Ishikawa (cell line): ENCODE results near the gene TFIP11.

Source experiments
- CEBPB ChIP-seq: IDR thresholded peaks from 2 replicates; pipeline ENCODE4 v1.6.1; 2012
- CREB1 ChIP-seq: IDR thresholded peaks from 2 replicates; pipeline ENCODE4 v1.6.1; 2012; ENCODE audit warnings: low read depth
- EGR1 ChIP-seq: IDR thresholded peaks from 2 replicates; pipeline ENCODE4 v1.6.1; 2012
- EP300 ChIP-seq: IDR thresholded peaks from 2 replicates; pipeline ENCODE4 v1.6.1; 2012; ENCODE audit warnings: borderline replicate concordance
- FOXM1 ChIP-seq: IDR thresholded peaks from 2 replicates; pipeline ENCODE4 v1.6.1; 2012; ENCODE audit warnings: low read depth, borderline replicate concordance
- NFIC ChIP-seq: IDR thresholded peaks from 2 replicates; pipeline ENCODE4 v1.6.1; 2012
- RAD21 ChIP-seq: IDR thresholded peaks from 2 replicates; pipeline ENCODE4 v1.6.1; 2012; ENCODE audit warnings: low read depth
- TAF1 ChIP-seq: IDR thresholded peaks from 2 replicates; pipeline ENCODE4 v1.6.1; 2012; ENCODE audit warnings: low read depth, mild to moderate bottlenecking
- TCF12 ChIP-seq: IDR thresholded peaks from 2 replicates; pipeline ENCODE4 v1.6.1; 2012; ENCODE audit warnings: low read depth
- TEAD4 ChIP-seq: IDR thresholded peaks from 2 replicates; pipeline ENCODE4 v1.6.1; 2012
- YY1 ChIP-seq: IDR thresholded peaks from 2 replicates; pipeline ENCODE4 v1.6.1; 2012; ENCODE audit warnings: low read depth
- ZBTB7A ChIP-seq: IDR thresholded peaks from 2 replicates; pipeline ENCODE4 v1.6.1; 2012; ENCODE audit warnings: low read depth
- TF ChIP-seq, protein P1 (sequence below): IDR thresholded peaks from 2 replicates; pipeline ENCODE4 v1.6.1; 2012
- TF ChIP-seq, protein P2 (sequence below): IDR thresholded peaks from 2 replicates; pipeline ENCODE4 v1.6.1; 2012
- TF ChIP-seq, protein P3 (sequence below): IDR thresholded peaks from 2 replicates; pipeline ENCODE4 v1.6.1; 2012; ENCODE audit warnings: low read depth, mild to moderate bottlenecking

The TFIP11 gene

DNA sequence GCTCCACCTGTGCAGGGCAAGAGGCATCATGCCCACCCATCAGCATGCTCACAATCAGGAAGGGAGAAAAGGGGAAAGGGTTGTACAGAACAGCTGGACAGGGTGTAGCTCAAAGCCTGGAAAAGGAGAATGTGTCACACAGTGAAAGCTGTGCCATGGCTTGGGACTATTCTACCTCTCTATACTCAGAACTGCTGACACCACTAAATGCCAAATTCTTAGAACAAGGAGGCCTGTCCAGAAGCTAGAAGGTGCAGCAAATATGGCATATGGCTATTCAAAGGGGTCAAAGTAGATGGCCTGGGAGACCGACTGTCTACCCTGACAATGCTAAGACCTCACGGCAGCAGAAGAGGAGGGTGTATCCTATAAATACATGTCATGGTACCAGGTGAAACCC is 41.5 kb downstream of the TFIP11 start:
- TF ChIP-seq CREB1, result no peak
- no peak for TF ChIP-seq FOXM1
- no peak for TF ChIP-seq TAF1
- TF ChIP-seq, protein P1, sequence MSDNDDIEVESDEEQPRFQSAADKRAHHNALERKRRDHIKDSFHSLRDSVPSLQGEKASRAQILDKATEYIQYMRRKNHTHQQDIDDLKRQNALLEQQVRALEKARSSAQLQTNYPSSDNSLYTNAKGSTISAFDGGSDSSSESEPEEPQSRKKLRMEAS, result no peak
- no peak for TF ChIP-seq CEBPB
- TF ChIP-seq EP300, result no peak
- TF ChIP-seq TEAD4, result no peak
- TF ChIP-seq, protein P2, sequence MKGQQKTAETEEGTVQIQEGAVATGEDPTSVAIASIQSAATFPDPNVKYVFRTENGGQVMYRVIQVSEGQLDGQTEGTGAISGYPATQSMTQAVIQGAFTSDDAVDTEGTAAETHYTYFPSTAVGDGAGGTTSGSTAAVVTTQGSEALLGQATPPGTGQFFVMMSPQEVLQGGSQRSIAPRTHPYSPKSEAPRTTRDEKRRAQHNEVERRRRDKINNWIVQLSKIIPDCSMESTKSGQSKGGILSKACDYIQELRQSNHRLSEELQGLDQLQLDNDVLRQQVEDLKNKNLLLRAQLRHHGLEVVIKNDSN, result no peak
- no peak for TF ChIP-seq YY1
- TF ChIP-seq, protein P3, sequence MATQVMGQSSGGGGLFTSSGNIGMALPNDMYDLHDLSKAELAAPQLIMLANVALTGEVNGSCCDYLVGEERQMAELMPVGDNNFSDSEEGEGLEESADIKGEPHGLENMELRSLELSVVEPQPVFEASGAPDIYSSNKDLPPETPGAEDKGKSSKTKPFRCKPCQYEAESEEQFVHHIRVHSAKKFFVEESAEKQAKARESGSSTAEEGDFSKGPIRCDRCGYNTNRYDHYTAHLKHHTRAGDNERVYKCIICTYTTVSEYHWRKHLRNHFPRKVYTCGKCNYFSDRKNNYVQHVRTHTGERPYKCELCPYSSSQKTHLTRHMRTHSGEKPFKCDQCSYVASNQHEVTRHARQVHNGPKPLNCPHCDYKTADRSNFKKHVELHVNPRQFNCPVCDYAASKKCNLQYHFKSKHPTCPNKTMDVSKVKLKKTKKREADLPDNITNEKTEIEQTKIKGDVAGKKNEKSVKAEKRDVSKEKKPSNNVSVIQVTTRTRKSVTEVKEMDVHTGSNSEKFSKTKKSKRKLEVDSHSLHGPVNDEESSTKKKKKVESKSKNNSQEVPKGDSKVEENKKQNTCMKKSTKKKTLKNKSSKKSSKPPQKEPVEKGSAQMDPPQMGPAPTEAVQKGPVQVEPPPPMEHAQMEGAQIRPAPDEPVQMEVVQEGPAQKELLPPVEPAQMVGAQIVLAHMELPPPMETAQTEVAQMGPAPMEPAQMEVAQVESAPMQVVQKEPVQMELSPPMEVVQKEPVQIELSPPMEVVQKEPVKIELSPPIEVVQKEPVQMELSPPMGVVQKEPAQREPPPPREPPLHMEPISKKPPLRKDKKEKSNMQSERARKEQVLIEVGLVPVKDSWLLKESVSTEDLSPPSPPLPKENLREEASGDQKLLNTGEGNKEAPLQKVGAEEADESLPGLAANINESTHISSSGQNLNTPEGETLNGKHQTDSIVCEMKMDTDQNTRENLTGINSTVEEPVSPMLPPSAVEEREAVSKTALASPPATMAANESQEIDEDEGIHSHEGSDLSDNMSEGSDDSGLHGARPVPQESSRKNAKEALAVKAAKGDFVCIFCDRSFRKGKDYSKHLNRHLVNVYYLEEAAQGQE, result no peak
- TF ChIP-seq EGR1, result no peak
- TF ChIP-seq NFIC, result no peak
- TF ChIP-seq ZBTB7A, result no peak

DNA sequence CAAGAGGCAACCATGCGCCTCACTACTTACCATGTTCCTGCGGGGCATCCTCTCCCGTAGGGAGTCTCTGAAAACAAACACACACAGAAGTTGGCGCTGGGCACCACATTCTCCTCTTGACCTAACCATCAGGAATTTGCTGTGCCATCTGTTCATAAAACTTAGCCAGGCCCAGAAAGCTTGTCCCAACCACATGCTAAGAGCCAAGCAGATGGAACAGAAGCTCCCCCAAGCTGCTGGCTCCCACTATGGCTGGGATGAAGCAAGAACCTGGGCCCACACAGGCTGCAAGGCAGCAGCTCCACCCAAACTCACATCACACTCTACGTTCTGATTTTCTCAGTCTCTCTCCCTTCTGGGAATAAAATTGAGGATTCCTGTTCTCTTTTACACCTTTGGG is 46.1 kb downstream of the TFIP11 start:
- TF ChIP-seq RAD21 (no peak), TAF1 (no peak), EP300 (no peak), CREB1 (no peak), EGR1 (no peak)

DNA sequence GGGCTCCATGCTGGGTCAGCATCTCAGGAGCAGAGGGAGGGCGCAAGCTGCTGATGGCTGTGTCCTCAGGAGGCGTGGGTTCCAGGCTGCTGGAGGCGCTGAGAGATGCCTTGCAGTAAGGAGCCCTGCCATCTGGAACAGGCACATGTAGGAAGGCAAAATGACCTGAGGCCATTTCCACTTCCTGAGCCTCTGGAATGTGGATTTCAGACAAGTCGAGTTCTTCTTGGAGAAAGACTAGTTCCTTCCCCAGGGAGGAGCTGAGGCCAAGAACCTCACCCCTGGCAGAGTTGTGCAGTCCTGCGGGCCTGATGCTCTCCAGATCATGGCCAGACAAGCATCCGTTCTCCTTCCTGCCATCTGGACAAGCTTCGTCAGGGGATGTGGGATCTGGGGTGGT is 48.0 kb downstream of the TFIP11 start:
- TF ChIP-seq ZBTB7A (no peak), CEBPB (no peak), CREB1 (no peak), NFIC (no peak)
- TF ChIP-seq, protein P1, result no peak
- TF ChIP-seq, protein P3, result no peak

DNA sequence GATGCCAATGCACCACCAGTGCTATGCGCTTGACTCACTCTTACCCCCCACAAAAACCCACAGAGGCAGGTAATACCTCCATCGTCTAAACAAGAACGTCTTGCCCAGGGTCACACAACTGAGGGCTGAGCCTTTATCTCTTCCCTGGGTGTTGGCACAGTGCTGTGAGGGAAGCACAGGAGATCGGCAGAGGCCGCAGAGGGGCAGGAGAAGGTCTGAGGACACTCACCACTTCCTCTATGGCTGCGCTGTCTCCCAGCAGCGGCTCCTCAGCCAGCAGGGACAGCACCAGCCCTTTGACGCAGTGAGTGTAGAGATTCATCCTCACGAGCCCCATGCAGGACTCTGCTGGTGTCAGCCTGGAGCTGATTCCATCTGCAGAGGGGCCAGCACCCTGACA is 48.6 kb downstream of the TFIP11 start:
- no peak for TF ChIP-seq FOXM1
- no peak for TF ChIP-seq ZBTB7A
- no peak for TF ChIP-seq CEBPB
- TF ChIP-seq, protein P3, result no peak
- no peak for TF ChIP-seq NFIC

DNA sequence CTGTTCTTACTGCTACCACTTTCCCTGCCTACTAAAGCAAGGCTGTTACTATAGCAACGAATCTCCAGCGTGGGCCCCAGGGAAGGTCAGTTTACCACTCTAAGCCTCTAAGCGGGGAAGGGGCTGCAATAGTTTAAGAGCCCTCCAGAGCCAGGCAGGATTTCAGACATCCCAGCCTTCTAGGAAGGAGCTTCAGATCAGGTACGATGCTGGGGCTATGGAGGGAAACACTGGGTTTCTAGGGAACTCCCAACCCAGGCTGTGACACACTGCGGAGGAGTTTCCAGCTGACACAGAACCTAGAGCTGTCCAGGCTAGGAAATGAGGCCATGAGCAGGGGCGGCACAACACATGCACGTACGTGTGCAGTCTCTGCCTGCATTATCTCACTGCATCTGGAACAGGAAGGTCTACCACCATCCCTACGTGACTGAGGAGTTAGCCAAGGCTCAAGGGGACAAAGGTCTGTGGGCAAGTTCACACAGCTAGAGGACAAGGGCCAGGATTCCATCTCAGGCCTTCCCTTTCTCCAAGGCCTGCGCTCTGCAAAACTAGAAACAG is 49.1 kb downstream of the TFIP11 start:
- TF ChIP-seq, protein P2, result no peak
- TF ChIP-seq ZBTB7A, result no peak

DNA sequence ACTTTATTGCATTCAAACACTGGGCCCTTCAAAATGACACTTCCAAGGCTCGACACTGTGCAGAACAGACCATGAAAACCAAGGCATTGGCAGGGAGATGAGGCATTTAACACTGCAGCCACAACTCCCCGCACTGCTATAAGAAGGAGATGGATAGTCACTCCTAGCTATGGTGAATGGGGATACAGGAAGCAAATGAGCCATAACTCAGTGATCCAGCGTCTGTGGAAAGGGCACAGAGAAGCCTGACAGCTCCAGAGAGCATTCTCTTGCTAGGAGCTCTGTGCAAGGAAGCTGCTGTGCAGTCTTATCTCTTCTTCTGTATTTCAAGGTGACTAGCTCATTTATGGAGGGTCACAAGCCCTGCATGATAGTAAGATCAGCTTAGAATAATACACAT is 49.6 kb downstream of the TFIP11 start:
- TF ChIP-seq, protein P2, result no peak
- TF ChIP-seq CEBPB, result no peak
- TF ChIP-seq TCF12, result no peak
- TF ChIP-seq TAF1, result no peak
- no peak for TF ChIP-seq TEAD4
